RWPE2 (cell line): ENCODE data around the gene TMEM184C.

ENCODE experiments used
- ATAC-seq: fragments of 200-7000 bp; cut with Tn5 transposase; 3 replicates; pipeline ENCODE4 v1.9.1; 2021; ENCODE audit warnings: low read depth
- DNase-seq: peaks from one replicate; pipeline ENCODE4 v3.0.0-alpha.2; 2020; ENCODE audit warnings: low spot score
- H3K27ac ChIP-seq: fragments of 450-650 bp; 2 replicates; pipeline ENCODE4 v1.5.1; 2017; ENCODE audit warnings: mild to moderate bottlenecking; ENCODE audit not compliant: poor library complexity, severe bottlenecking
- H3K27me3 ChIP-seq: fragments of 250-450 bp; sonication (Bioruptor Pico); 2 replicates; pipeline ENCODE4 v1.5.1; 2021; ENCODE audit warnings: mild to moderate bottlenecking, moderate library complexity; ENCODE audit not compliant: insufficient read depth, poor library complexity, severe bottlenecking
- H3K36me3 ChIP-seq: fragments of 250-450 bp; sonication (Bioruptor Pico); 2 replicates; pipeline ENCODE4 v1.5.1; 2020; ENCODE audit warnings: low read depth, mild to moderate bottlenecking, moderate library complexity
- H3K4me1 ChIP-seq: fragments of 250-450 bp; sonication (Bioruptor Pico); 2 replicates; pipeline ENCODE4 v1.5.1; 2021; ENCODE audit warnings: mild to moderate bottlenecking, moderate library complexity; ENCODE audit not compliant: insufficient read depth, poor library complexity, severe bottlenecking
- H3K4me3 ChIP-seq: fragments of 250-450 bp; sonication (Bioruptor Pico); 2 replicates; pipeline ENCODE4 v1.5.1; 2021; ENCODE audit warnings: mild to moderate bottlenecking, moderate library complexity; ENCODE audit not compliant: severe bottlenecking
- H3K9me3 ChIP-seq: fragments of 250-450 bp; sonication (Bioruptor Pico); 2 replicates; pipeline ENCODE4 v1.5.1; 2021; ENCODE audit warnings: mild to moderate bottlenecking, moderate library complexity; ENCODE audit not compliant: severe bottlenecking
- CTCF ChIP-seq: fragments of 450-650 bp; IDR thresholded peaks from one replicate; pipeline ENCODE4 v1.5.1; 2017; ENCODE audit warnings: mild to moderate bottlenecking, moderate library complexity; ENCODE audit not compliant: poor library complexity, severe bottlenecking

TMEM184C gene

DNA sequence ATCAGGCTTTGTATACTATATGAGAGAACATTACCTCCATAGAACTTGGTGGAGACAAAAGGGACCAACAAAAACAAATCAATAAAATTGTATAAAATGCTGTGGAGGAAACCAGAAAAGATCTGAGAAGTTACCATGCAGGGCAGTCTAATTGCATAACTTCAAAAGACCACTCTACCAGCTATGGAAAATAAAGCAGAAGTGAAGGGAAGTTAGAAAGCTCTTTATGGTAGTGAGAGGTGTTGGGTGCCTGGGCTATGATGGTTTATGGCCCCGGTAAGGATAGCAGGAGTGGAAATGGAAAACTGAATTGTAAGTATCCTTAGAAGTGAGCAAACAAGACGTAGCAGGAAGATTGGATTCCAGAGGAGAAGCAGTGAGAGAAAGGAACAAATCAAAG, 3.1 kb downstream of the TMEM184C start:
- ATAC-seq (no peak), DNase-seq (no peak)
- TF ChIP-seq CTCF: no peak
- Histone ChIP-seq H3K9me3 (no peaks in the 10 kb centered on the region), H3K36me3 (peaks cover 45% of the 10 kb centered on the region), H3K4me3 (no peak overlapping the region), H3K27ac (no peak overlapping the region), H3K27me3 (no peaks in the 10 kb centered on the region), H3K4me1 (peaks cover 7% of the 10 kb centered on the region)

- H3K9me3 ChIP-seq: no peaks in the 10 kb centered on the region
- H3K27ac ChIP-seq: no peak overlapping the region
- H3K4me1 ChIP-seq: no peaks in the 10 kb centered on the region
- no peak for ATAC-seq
- H3K4me3 ChIP-seq: no peak overlapping the region
- peaks cover 71% of the 10 kb centered on the region for H3K36me3 ChIP-seq
- H3K27me3 ChIP-seq: no peaks in the 10 kb centered on the region
- no peak for TF ChIP-seq CTCF
- no peak for DNase-seq
These were observed 8.5 kb downstream of the TMEM184C start for GRCh38 chr4:147625733-147626132.

DNA sequence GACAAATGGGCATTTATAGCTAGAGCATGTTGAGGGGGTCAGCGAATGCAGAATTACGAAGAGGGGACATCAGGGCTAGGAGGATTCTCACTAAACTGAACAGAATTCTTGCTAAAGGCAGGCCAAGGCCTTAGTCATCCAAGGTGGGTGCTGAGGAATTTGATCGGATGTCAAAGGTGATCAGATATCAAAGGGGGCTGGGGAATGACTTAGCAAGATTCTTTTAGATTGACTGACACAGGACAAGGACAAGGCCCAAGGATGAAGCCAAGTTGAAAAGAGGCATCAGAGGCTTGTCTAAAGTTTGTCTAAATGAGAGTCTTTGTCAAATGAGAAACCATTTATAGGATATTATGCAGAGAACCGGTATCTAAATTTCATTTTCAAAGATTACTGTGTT, 9.7 kb downstream of the TMEM184C start:
- Histone ChIP-seq H3K9me3 (no peaks in the 10 kb centered on the region), H3K27ac (no peak overlapping the region), H3K27me3 (no peaks in the 10 kb centered on the region), H3K4me3 (no peak overlapping the region), H3K36me3 (peaks cover 79% of the 10 kb centered on the region), H3K4me1 (no peaks in the 10 kb centered on the region)
- no peak for TF ChIP-seq CTCF
- DNase-seq (no peak), ATAC-seq (no peak)

DNA sequence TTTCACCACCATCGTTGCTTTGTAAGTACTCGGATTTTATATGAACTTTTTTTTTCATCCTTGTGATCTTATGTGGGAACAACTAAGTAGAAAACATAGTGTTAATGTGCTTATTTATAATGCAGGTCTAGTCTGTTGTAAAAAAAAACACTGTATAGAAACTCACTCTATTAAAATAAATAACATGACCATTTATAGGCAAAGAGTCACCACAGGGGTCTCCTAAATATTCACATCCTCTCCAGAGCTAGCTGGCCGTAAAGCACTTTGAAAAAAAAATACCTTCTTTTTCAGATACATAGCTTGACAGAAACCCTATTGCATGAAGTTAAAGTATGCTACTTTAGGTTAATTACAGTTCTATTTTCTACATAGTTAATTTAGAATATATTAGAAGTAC, 11.2 kb downstream of the TMEM184C start:
- ATAC-seq (no peak), DNase-seq (no peak)
- Histone ChIP-seq H3K4me1 (no peaks in the 10 kb centered on the region), H3K27me3 (no peaks in the 10 kb centered on the region), H3K9me3 (no peaks in the 10 kb centered on the region), H3K4me3 (no peak overlapping the region), H3K27ac (no peak overlapping the region), H3K36me3 (peaks cover 82% of the 10 kb centered on the region)
- no peak for TF ChIP-seq CTCF

- TF ChIP-seq CTCF: no peak
- Histone ChIP-seq H3K27me3 (no peaks in the 10 kb centered on the region), H3K36me3 (peaks cover 83% of the 10 kb centered on the region), H3K27ac (no peak overlapping the region), H3K9me3 (no peaks in the 10 kb centered on the region), H3K4me1 (no peaks in the 10 kb centered on the region), H3K4me3 (no peak overlapping the region)
- ATAC-seq (no peak), DNase-seq (no peak)
These were observed 12.9 kb downstream of the TMEM184C start for GRCh38 chr4:147629783-147630730.
